ENCODE data around the gene PITX1.

GRCh38 chr5:135045488-135045887 lies 11.5 kb upstream of the PITX1 start:
- no peak for TF ChIP-seq CTCF (CRISPR knock-in tag; IDR thresholded peaks at IDR 0.05)
- TF ChIP-seq ZBTB43 (CRISPR knock-in tag; conservative IDR thresholded peaks at IDR 0.05), result no peak
- TF ChIP-seq KDM5A (IDR thresholded peaks at IDR 0.05; ENCODE audit: borderline replicate concordance, low read length), result no peak
- no peak for TF ChIP-seq SRY (CRISPR knock-in tag; IDR thresholded peaks at IDR 0.05)
- no peak for TF ChIP-seq EP300 (IDR thresholded peaks at IDR 0.05; ENCODE audit: low read depth in 2 of 2, low read length in 2 of 2)
- TF ChIP-seq EP300 (CRISPR knock-in tag; IDR thresholded peaks at IDR 0.05; ENCODE audit: borderline replicate concordance), result no peak
- no peak for TF ChIP-seq PBX3 (CRISPR knock-in tag; IDR thresholded peaks at IDR 0.05; ENCODE audit: borderline replicate concordance)
- TF ChIP-seq MAX (IDR thresholded peaks at IDR 0.05), result no peak
- TF ChIP-seq ZNF598 (CRISPR knock-in tag; IDR thresholded peaks at IDR 0.05; ENCODE audit: borderline replicate concordance), result no peak
